DLD1 (cell line): Measurements from ENCODE around the gene EPN3.

Experiments used
- in situ Hi-C: cut with HindIII; loops from 2 replicates; pipeline ENCODE4 v1.10.0; 2017; ENCODE audit warnings: low sequenced_read_pairs

EPN3 gene

GRCh38 chr17:50508573-50509460 is 23.7 kb upstream of the EPN3 start:
- in situ Hi-C loops: no loop called here

DNA sequence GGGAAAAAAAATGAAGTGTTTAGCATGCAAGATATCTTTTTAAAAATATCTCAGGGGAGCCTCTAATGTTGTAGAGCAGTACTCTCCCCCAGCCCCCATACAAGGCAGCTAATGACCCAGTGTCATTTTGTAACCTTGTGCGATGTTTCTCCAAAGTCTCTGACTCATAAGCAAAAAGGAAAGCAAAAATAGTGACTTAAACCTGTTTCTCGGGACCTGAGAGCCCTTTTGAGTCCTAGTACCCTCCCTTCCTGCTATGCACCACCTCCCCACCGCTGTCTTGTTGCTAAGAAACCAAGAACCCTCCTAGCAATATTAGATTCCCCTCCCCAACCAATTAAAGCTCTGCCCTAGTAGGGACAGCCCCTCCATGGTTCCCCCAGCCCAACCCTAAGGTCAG is 21.5 kb upstream of the EPN3 start:
- in situ Hi-C loops: no loop called here

DNA sequence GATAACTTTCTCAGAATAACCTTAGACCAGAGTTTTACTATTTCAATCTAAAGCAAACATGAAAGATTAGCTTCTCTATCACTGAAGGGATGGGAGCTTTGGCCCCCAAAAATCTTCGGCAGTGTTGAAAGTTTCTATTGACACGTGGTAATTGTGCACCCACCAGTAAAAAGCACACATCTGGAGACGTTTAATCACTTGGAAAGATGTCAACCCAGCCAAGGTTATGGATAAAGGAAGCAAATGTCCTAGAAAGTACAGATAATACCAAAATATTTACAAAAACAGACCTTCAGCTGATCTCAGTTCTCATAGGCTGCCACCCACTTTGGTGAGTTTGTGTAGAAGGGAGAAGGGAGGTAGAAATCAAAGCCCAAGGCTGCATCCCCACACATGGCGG is 19.0 kb upstream of the EPN3 start:
- in situ Hi-C loops: no loop called here

GRCh38 chr17:50514388-50514787 is 18.1 kb upstream of the EPN3 start:
- in situ Hi-C loops: no loop called here

- in situ Hi-C loops: no loop called here
Observed at GRCh38 chr17:50514936-50515702, 17.4 kb upstream of the EPN3 start.

GRCh38 chr17:50517011-50517410 is 15.5 kb upstream of the EPN3 start:
- in situ Hi-C loops: no loop called here

GRCh38 chr17:50517504-50518383 is 14.8 kb upstream of the EPN3 start:
- in situ Hi-C loops: no loop called here

- in situ Hi-C loops: no loop called here
Observed at GRCh38 chr17:50518384-50519023, 14.0 kb upstream of the EPN3 start.

- in situ Hi-C loops: no loop called here
Observed at GRCh38 chr17:50519141-50519834, 13.2 kb upstream of the EPN3 start.

GRCh38 chr17:50520483-50520882 is 12.1 kb upstream of the EPN3 start:
- in situ Hi-C loops: no loop called here

- in situ Hi-C loops: no loop called here
Observed at GRCh38 chr17:50521514-50521913, 11.0 kb upstream of the EPN3 start.

DNA sequence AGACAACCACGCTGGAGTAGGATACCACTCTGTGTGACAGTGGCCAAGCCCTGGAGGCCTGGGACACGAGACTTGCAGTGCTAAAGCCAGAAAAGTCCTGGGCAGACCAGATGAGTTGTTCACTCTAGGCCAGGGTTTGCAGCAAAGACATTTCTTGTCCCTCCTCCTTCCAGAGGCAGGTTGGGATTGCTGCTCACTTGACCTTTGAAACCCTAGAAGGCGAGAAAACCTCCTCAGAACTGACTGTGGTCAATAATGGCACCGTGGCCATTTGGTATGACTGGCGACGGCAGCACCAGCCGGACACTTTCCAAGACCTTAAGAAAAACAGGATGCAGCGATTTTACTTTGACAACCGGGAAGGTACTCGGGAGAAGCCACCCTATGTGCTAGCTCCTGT is 9.8 kb upstream of the EPN3 start:
- in situ Hi-C loops: no loop called here

DNA sequence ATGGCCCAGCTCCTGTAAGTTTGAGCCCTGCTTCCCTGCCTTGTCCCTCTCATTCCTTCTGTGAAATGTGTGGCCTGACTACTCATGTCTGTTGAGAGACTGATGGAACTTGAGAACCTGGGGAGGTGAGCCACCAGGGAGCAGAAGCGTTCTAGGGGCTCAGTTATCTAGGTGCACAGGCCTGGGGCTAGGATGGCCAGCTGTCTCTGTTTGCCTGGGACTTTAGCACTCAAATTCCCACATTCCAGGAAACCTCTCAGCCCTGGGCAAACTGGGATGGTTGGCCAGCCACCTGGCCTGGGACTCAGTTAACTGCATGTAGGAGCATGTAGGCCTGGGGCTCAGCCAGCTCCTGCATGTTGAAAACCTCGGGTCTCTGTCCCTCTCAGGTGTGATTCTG is 9.3 kb upstream of the EPN3 start:
- in situ Hi-C loops: no loop called here

DNA sequence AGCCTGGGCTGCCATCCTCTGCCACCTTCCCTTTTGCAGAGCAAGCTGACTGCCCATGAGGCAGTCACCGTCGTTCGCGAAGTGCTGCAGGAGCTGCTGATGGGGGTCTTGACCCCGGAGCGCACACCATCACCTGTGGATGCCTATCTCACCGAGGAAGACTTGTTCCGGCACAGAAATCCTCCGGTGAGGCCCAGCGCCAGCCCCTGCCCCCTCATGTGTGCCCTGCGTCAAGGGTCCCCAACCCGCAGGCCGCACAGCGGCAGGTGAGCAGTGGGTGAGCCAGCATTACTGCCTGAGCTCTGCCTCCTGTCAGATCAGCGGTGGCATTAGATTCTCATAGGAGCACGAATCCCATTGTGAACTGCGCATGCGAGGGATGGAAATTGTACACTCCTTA is 7.7 kb upstream of the EPN3 start:
- in situ Hi-C loops: no loop called here

GRCh38 chr17:50527155-50527762 is 5.3 kb upstream of the EPN3 start:
- in situ Hi-C loops: no loop called here

DNA sequence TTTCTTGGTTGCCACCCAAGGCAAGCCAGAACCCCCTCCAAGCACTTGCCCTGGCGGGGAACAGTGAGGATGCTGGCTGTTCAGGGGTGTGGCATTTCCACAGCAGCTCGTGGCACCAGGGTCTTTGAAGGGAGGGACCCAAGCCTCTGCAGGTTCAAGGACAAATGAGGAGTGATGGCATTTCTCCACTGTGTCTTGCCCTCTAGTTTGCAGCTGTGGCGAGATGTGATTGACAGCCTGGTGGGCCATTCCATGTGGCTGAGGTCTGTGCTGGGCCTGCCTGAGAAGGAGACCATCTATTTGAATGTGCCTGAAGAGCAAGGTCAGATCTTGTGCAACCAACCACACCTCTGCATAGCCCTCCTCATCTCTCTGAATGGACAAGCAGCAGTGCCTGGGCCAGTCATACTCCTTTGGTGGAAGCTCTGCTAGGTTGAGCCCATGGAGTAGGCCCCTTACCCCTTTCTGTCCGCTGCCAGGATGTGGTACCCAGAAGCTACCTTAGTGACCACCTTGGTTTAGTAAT is 4.5 kb upstream of the EPN3 start:
- in situ Hi-C loops: no loop called here

DNA sequence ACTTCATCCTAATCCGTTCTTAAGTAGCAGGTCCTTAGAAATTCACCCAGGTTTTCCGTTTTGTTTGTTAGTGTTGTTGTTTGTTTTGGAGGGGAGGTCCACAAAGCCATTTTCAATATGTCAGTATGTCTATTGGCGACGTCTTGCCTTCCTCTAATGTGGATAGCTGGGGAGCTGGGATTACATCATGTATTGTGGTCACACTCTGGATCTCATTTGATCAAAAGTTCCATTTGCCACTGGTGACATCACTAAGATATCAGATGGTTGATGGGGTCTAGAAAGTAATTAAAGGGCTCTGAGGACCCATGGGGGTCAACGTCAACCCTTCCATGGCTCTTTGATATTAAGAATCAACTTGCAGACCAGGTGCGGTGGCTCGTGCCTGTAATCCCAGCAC is 2.7 kb upstream of the EPN3 start:
- in situ Hi-C loops: no loop called here

- in situ Hi-C loops: no loop called here
Observed at GRCh38 chr17:50531428-50532025, 1.0 kb upstream of the EPN3 start.

DNA sequence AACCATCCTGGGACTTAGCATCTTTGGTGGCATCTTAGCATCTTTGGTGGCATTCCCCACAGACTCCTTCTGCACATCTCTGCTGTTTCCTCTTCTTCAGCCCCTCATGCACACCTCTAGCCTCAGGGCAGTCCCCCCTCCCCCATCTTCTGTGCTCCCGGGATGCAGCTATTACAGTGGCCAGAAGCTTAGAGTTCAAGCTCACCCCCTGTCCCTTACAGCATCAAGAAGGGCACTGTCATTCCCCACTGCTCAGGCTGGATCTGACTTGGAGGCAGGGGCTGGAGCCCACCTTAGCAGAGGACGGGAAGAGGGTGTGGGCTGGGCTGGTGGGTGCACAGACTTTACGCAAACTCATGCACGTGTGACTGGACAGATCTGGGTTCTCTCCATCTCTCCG is 650 bp downstream of the EPN3 start:
- in situ Hi-C loops: no loop called here
